HTR-8/SVneo (cell line): Measurements from ENCODE around the gene CAMK2N2.

Experiments used
- DNase-seq: peaks from one replicate; pipeline ENCODE4 v3.0.0; 2011; ENCODE audit warnings: low spot score, mixed read lengths; ENCODE audit not compliant: insufficient read length
- FAIRE-seq: peaks from 2 replicates; lab custom pipeline; 2011; peaks lifted over from hg19 to GRCh38; lab: Jason Lieb, UNC

The CAMK2N2 gene

DNA sequence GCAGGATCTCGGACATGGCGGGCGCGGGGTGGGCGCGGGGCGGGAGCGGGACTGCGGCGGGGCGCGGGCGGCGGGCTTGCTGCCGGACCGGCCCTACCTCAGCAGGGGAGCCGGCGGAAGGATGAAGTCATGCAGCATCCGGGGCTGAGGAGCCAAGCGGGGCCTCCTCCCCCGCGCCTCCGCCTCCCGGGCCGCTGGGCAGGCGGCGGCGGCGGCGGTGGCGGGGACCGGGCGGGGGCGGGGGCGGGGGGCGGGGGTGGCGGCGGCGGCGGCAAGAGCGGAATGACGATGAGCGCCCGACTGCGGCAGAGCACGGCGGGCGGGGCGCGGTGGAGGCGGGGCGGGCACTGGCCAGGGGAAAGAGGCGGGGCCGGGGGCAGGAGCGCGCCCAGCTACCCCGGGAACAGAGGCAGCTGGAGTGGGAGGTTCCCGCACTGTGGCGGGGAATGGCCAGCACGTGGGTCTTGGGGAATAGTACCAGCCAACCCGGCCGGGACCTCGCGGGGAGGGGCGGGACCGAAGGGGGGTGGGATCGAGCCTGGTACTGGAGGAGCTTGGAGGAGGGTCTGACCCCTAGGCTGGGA is at the start of gene CAMK2N2:
CAMK2N2 (minus strand) TSS at position 284 of the 584 bp plus-strand sequence; CDS start at position 16, 268 bp downstream.
- DNase-seq (peak; percentile 90), FAIRE-seq (peak; percentile 85)

- no peak for FAIRE-seq
- no peak for DNase-seq
These were observed 47.4 kb upstream of the CAMK2N2 start for GRCh38 chr3:184308744-184309143.

- no peak for FAIRE-seq
- DNase-seq: no peak
These were observed 46.6 kb upstream of the CAMK2N2 start for GRCh38 chr3:184307915-184308314.

DNA sequence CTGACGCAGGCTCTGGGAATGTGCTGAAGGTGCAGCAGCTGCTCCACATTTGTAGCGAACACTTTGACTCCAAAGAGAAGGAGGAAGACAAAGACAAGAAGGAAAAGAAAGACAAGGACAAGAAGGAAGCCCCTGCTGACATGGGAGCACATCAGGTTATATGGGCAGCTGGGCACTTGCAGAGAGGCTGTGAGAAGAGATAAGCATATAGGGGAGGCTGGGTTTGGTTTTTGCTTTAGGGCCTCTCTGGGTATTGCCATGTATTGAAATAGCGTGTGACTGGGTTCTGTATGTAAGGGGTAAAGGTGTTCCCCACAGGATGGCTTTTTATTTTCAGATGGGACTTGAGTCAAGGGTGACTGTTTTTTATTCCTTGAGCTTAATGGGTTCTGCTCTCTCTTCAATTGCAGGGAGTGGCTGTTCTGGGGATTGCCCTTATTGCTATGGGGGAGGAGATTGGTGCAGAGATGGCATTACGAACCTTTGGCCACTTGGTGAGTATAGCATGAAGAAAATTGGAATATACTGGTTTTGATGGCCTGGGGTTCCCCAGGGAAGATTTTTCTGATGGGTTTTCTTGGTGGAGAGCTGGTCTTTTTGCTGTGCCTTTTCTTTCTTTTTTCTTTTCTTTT is 45.1 kb upstream of the CAMK2N2 start:
- no peak for DNase-seq
- no peak for FAIRE-seq

DNA sequence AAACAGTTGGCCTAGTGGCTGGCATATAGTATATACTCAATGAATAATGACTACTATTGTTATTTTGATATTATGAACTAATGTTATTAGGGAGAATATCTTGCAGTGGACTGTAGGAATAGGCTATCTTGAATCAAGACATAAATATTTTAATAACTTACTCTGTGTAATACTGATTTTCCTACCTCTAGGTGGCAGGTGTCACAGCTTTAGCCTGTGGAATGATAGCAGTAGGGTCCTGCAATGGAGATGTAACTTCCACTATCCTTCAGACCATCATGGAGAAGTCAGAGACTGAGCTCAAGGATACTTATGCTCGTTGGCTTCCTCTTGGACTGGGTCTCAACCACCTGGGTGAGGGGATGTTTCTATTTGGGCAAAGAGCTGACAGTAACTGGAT is 44.2 kb upstream of the CAMK2N2 start:
- FAIRE-seq: no peak
- DNase-seq: no peak

DNA sequence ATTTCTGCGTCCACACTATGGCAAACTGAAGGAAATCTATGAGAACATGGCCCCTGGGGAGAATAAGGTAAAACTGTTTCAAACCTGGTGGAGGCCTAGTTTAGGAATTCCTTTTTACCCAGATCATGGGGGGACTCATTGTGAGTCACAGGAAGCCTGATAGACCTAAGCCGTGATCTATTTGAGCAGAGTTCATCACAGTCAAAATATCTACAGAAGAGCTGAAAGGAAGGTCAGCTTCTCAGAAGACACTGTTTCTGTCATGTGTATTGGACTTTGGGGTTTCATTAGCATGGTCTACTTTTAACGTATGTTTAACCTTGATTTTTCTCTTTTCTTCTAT is 39.0 kb upstream of the CAMK2N2 start:
- no peak for DNase-seq
- no peak for FAIRE-seq

GRCh38 chr3:184299488-184300377 is 38.4 kb upstream of the CAMK2N2 start:
- FAIRE-seq (no peak), DNase-seq (no peak)

GRCh38 chr3:184298759-184299487 is 37.6 kb upstream of the CAMK2N2 start, which contains the start of gene PSMD2:
Gene PSMD2 (plus strand): TSS chr3:184299241. CDS start chr3:184299267, 26 bp downstream.
- DNase-seq: peak; percentile 97
- no peak for FAIRE-seq

- DNase-seq: no peak
- no peak for FAIRE-seq
These were observed 35.3 kb upstream of the CAMK2N2 start for GRCh38 chr3:184296616-184297015.

- no peak for FAIRE-seq
These were observed 34.4 kb upstream of the CAMK2N2 start for GRCh38 chr3:184295771-184296170.

GRCh38 chr3:184291738-184292445 is 30.5 kb upstream of the CAMK2N2 start:
- DNase-seq (no peak), FAIRE-seq (no peak)

More at GRCh38 chr3:184295771-184296170, 34.4 kb upstream of the CAMK2N2 start:
- DNase-seq: no peak

GRCh38 chr3:184291044-184291737 is 29.8 kb upstream of the CAMK2N2 start:
- DNase-seq (no peak), FAIRE-seq (no peak)

DNA sequence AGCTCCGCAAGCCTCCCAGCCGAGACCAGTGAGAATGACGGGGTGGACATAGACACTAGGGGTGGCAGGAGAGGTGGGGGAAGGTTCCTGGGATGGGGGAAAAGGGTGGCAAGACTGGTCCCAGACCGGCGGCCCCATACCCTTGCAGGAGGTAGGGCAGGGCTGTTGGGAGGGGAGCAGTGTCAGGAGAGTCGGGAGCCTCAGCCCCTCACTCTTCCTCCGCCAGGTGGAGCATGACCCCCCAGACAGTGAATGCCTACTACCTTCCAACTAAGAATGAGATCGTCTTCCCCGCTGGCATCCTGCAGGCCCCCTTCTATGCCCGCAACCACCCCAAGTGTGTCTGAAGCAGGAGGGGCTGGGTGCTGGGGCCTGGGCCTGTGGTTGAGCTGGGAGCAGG is 29.0 kb upstream of the CAMK2N2 start:
- FAIRE-seq (no peak), DNase-seq (no peak)

- peak; percentile 78 for DNase-seq
- no peak for FAIRE-seq
These were observed 28.1 kb upstream of the CAMK2N2 start for GRCh38 chr3:184289426-184289938.

- DNase-seq: peak; percentile 81
- FAIRE-seq: no peak
These were observed 23.3 kb upstream of the CAMK2N2 start for GRCh38 chr3:184284696-184285095.

- DNase-seq (no peak), FAIRE-seq (no peak)
These were observed 22.3 kb upstream of the CAMK2N2 start for GRCh38 chr3:184283681-184284080.

- FAIRE-seq (no peak), DNase-seq (no peak)
These were observed 21.6 kb upstream of the CAMK2N2 start for GRCh38 chr3:184282941-184283340.

DNA sequence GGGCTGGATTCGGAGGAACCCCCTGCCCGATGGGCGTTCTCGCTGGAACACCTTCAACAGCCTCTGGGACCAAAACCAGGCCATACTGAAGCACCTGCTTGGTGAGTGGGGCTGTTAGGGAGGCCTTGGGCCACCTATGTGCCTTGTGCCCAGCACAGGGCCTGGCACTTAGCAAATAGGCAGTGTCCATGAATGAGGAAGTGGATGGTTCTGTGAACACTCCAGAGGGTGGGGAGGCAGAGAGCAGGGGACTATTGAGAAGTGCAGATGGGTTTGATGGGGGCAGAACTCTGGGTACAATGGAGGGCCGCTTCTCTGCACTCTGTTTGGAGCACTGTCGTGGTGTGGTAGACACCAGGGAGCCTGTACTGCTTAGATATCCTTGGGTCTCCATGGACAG is 16.0 kb upstream of the CAMK2N2 start:
- no peak for DNase-seq
- FAIRE-seq: no peak
